Activated CD4-positive, alpha-beta T cell treated with anti-CD3 and anti-CD28 coated beads for 36 hours (primary cell): ENCODE measurements around the gene BMPR1A. TPM values are rescaled to one million over a fixed set of nuclear protein-coding genes. Genes with fewer than 3 reads are reported as not detected.
"Not testable (repeated sequence)": the region's sequence is repeated elsewhere in the genome, so short reads cannot be mapped to it uniquely, and the experiment has no call there.

Experiments
- ATAC-seq: fragments of 200-7000 bp; cut with Tn5 transposase; one replicate; pipeline ENCODE4 v1.10.0; 2021; ENCODE audit warnings: mild to moderate bottlenecking, moderate library complexity
- CTCF ChIA-PET: fragments of 350-600 bp; sonication (Branson Sonifier 250); formaldehyde crosslinking; loops from one replicate; lab custom pipeline; 2021; ENCODE audit warnings: antibody characterized with exemption; lab: Charles Lee
- POLR2A ChIA-PET: fragments of 350-600 bp; sonication (Branson Sonifier 250); formaldehyde crosslinking; loops from one replicate; lab custom pipeline; 2021; ENCODE audit warnings: antibody characterized with exemption, inconsistent platforms; lab: Charles Lee
- DNase-seq: peaks from one replicate; pipeline ENCODE4 v3.0.0-alpha.2; 2020
- H3K27ac Mint-ChIP-seq: one replicate; pipeline ENCODE4 v1.8.0; 2021; ENCODE audit warnings: mixed read lengths
- H3K27me3 Mint-ChIP-seq: one replicate; pipeline ENCODE4 v1.8.0; 2021; ENCODE audit warnings: mixed read lengths
- H3K36me3 Mint-ChIP-seq: one replicate; pipeline ENCODE4 v1.8.0; 2021; ENCODE audit warnings: low read depth, mixed read lengths
- H3K4me1 Mint-ChIP-seq: one replicate; pipeline ENCODE4 v1.8.0; 2021; ENCODE audit warnings: mixed read lengths
- H3K4me3 Mint-ChIP-seq: one replicate; pipeline ENCODE4 v1.8.0; 2021; ENCODE audit warnings: mild to moderate bottlenecking, moderate library complexity, mixed read lengths
- H3K9me3 Mint-ChIP-seq: one replicate; pipeline ENCODE4 v1.8.0; 2021; ENCODE audit warnings: low read depth, mixed read lengths
- intact Hi-C, 2 experiments: fragments of 100-400 bp; cut with DNase I in 1 of 2; cut with micrococcal nuclease in 1 of 2; formaldehyde crosslinking; loops; one replicate each; pipeline versions ENCODE4 v1.14.2 to v1.15.1; 2022 to 2024; cut with DNase I, micrococcal nuclease
- total RNA-seq, 2 experiments: library from RNA; stranded (reverse); gene quantifications; one replicate each; pipeline ENCODE4 v1.2.3, GENCODE V29; 2021

BMPR1A gene
- total RNA-seq, 2 experiments from 2014 or later: 8.7 to 9.0 TPM

DNA sequence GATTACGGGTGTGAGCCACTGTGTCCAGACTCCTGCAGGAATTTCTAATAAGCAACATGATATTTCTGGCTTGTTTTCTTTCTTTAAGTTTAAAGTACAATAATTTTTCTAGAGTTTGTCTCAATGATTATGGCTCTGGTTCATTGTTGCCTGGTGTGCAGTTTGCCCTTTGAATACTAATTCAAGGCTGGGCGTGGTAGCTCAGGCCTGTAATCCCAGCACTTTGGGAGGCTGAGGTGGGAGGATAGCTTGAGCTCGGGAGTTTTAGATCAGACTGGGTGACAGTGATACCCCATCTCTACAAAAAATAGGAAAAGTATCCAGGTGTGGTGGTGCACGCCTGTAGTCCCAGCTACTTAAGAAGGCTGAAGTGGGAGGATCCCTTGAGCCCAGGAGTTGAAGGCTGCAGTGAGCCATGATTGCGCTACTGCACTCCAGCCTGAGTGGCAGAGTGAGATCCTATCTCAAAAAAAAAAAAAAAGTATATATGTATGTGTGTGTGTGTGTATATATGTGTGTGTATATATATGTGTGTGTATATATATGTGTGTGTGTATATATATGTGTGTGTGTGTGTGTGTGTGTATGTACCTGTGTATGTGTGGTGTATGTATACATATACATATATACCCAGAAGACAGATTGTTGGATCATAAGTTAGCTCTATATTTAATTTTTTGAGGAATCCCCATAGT lies 220.1 kb downstream of the BMPR1A start:
- H3K36me3 Mint-ChIP-seq: no peaks in the 10 kb centered on the region
- ATAC-seq: no peak
- no peaks in the 10 kb centered on the region for H3K9me3 Mint-ChIP-seq
- intact Hi-C loops: no loop called here
- H3K4me1 Mint-ChIP-seq: peaks cover 9% of the 10 kb centered on the region
- POLR2A ChIA-PET: no interaction called here
- CTCF ChIA-PET: interaction anchor here (0.6 to 1.4 kb wide), 2 partner anchors 10 to 13 kb away, joined by 3 to 4 read pairs; no protein-coding TSS in a partner anchor
- no peak for DNase-seq
- H3K4me3 Mint-ChIP-seq: no peak overlapping the region
- H3K27me3 Mint-ChIP-seq: peaks cover 6% of the 10 kb centered on the region
- no peak overlapping the region for H3K27ac Mint-ChIP-seq

DNA sequence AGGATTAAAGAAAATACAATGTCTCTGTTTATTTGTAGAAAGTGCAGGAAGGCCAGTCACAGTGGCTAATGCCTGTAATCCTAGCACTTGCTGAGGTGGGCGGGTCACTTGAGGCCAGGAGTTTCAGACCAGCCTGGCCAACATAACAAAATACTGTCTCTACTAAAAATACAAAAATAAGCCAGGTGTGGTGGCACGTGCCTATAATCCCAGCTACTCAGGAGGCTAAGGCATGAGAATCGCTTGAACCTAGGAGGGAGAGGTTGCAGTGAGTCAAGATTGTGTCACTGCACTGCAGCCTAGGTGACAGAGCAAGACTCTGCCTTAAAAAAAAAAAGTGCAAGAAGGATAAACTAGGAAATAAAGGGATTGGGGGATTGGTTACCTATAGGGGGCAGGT lies 222.0 kb downstream of the BMPR1A start:
- intact Hi-C loops, H3K9me3 Mint-ChIP-seq, POLR2A ChIA-PET, H3K4me3 Mint-ChIP-seq, H3K4me1 Mint-ChIP-seq, DNase-seq, H3K36me3 Mint-ChIP-seq, H3K27me3 Mint-ChIP-seq, CTCF ChIA-PET, ATAC-seq: not testable (repeated sequence)
- peak overlapping the region; percentile 59 for H3K27ac Mint-ChIP-seq

DNA sequence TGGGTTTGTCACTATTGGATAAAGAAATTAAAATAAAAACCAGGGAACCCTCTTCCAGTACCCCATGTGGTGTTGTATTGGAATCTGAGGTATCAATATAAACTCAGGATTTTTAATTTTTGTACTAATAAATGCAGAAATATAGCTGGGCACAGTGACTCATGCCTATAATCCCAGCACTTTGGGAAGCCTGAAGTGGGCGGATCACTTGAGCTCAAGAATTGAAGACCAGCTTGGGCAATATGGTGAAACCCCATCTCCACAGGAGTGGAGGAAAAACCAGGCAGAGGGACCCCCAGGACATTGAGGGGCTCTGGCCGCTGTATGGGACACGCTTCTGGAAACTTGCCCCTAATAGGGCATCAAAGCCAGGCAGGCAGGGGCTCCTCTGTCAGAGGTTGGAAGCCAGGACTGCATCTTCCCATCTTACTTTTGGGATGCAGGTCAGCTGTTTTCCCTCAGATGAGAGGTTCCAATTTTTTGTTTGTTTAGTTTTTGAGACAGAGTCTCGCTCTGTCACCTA lies 222.9 kb downstream of the BMPR1A start:
- peaks cover 2% of the 10 kb centered on the region for H3K27me3 Mint-ChIP-seq

DNA sequence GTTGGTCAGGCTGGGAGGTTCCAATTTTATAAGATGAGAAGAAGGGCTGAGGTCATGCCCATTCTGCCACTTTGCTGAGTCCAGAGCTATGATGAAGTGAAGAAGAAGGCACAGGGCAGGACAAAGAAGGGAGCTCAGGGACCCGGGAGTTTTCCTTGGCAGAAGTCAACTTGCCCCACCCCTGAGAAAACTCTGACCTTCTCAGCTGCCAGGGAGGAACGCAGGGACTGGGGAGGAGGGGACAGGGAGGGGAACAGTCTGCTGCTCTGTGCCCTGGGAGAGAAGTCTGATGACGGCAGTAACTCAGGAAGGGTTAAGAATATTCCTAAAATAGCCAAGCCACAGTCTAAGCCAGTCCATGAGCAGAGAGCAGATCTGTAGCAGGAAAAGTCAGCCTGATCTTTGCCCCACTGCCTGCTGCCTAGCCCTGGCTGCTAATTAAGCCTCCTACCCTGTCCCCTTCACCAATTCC lies 223.6 kb downstream of the BMPR1A start:
- H3K27me3 Mint-ChIP-seq: peaks cover 2% of the 10 kb centered on the region
- H3K9me3 Mint-ChIP-seq: no peaks in the 10 kb centered on the region
- no peak for ATAC-seq
- intact Hi-C loops: no loop called here
- no peak for DNase-seq
- ChIA-PET POLR2A (no interaction called here), CTCF (no interaction called here)
- H3K36me3 Mint-ChIP-seq: no peaks in the 10 kb centered on the region
- H3K4me3 Mint-ChIP-seq: no peak overlapping the region
- H3K4me1 Mint-ChIP-seq: no peaks in the 10 kb centered on the region
- no peak overlapping the region for H3K27ac Mint-ChIP-seq

More for the DNA sequence above, 222.9 kb downstream of the BMPR1A start:
- CTCF ChIA-PET: interaction anchor here (0.9 kb wide), 1 partner anchor 41 kb away, joined by 3 read pairs; no protein-coding TSS in a partner anchor
- H3K4me1 Mint-ChIP-seq: no peaks in the 10 kb centered on the region
- POLR2A ChIA-PET: no interaction called here
- no peak overlapping the region for H3K27ac Mint-ChIP-seq
- DNase-seq: no peak
- H3K4me3 Mint-ChIP-seq: no peak overlapping the region
- intact Hi-C loops: no loop called here
- no peak for ATAC-seq
- H3K36me3 Mint-ChIP-seq: no peaks in the 10 kb centered on the region
- H3K9me3 Mint-ChIP-seq: no peaks in the 10 kb centered on the region

DNA sequence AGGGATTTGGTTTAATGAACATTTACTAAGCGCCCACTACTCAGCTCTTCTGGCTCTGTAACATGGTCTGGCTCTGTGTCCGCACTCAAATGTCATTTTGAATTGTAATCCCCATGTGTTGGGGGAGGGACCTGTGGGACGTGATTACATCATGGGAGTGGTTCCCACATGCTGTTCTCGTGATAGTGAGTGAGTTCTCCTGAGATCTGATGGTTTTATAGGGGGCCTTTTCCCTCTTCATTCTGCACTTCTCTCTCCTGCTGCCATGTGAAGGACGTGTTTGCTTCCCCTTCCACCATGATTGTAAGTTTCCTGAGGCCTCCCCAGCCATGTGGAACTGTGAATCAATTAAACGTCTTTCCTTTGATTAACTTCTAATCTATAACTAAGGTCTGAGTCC lies 224.6 kb downstream of the BMPR1A start:
- POLR2A ChIA-PET, H3K36me3 Mint-ChIP-seq, ATAC-seq, intact Hi-C loops, H3K27me3 Mint-ChIP-seq, H3K4me1 Mint-ChIP-seq, H3K9me3 Mint-ChIP-seq, DNase-seq, H3K4me3 Mint-ChIP-seq, H3K27ac Mint-ChIP-seq: not testable (repeated sequence)
- CTCF ChIA-PET: interaction anchor here (1.1 kb wide), 1 partner anchor 41 kb away, joined by 5 read pairs; no protein-coding TSS in a partner anchor

DNA sequence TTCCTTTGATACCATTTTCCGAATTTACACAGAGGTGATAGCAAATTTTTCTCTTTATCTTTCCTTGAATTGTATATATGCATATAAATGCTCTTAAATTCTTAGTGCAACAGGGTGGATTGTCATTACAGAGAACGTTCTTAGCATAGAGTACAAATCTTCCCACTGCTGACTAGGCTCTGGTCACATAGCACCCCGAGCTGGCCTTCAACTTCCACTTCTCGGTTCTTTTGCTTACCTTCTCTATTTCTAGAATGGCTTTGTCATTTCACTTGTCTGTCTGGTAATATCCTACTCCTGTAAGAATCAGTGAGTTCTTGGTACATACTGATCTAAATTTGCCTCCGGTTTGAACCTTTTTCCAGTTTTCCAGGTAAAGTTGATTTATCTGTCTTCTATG lies 225.3 kb downstream of the BMPR1A start:
- Mint-ChIP-seq H3K4me1 (no peaks in the 10 kb centered on the region), H3K9me3 (no peaks in the 10 kb centered on the region), H3K27ac (no peak overlapping the region), H3K4me3 (no peak overlapping the region), H3K36me3 (no peaks in the 10 kb centered on the region), H3K27me3 (peaks cover 2% of the 10 kb centered on the region)
- ATAC-seq (no peak), DNase-seq (no peak)
- POLR2A ChIA-PET: no interaction called here
- CTCF ChIA-PET: interaction anchor here (1.1 kb wide), 1 partner anchor 42 kb away, joined by 5 read pairs; no protein-coding TSS in a partner anchor
- intact Hi-C loops: no loop called here

Other genes with a start within 250 kb of the BMPR1A start
- gene WAPL, start 234.8 kb upstream of the BMPR1A start, total RNA-seq: 10 to 100 TPM; 37.4 to 43.2 TPM
- not detected for gene OPN4, start 102.1 kb upstream of the BMPR1A start, total RNA-seq
- under 1 TPM; 0.05 to 0.09 TPM for gene LDB3, start 88.1 kb upstream of the BMPR1A start, total RNA-seq
- not detected for gene MMRN2, start 201.0 kb downstream of the BMPR1A start, total RNA-seq
- not detected for gene SNCG, start 202.0 kb downstream of the BMPR1A start, total RNA-seq
- gene ADIRF, start 211.9 kb downstream of the BMPR1A start, total RNA-seq: not detected